PC-9 (cell line): ENCODE measurements around the gene CDK17. TPM values are rescaled to one million over a fixed set of nuclear protein-coding genes. Genes with fewer than 3 reads are reported as not detected.

Experiments used
- BruUV-seq: library from RNA; stranded (reverse); fragments of 400-500 nt; replicated peaks from 2 replicates; lab custom pipeline; 2021; lab: Mats Ljungman, UMichigan
- CTCF ChIA-PET: fragments of 300-600 bp; sonication (Branson Sonifier 250); formaldehyde crosslinking; loops from one replicate; lab custom pipeline; 2022; ENCODE audit warnings: antibody characterized with exemption; lab: Charles Lee
- POLR2A ChIA-PET: fragments of 300-600 bp; sonication (Branson Sonifier 250); formaldehyde crosslinking; loops from one replicate; lab custom pipeline; 2022; ENCODE audit warnings: antibody characterized with exemption; ENCODE audit not compliant: unreplicated experiment; lab: Charles Lee
- DNase-seq, 2 experiments: peaks; one replicate each; pipeline versions ENCODE4 v3.0.0 to v3.0.0-alpha.2; 2015 to 2022; ENCODE audit warnings: mixed read lengths in 1 of 2
- H2AFZ ChIP-seq: fragments of 200-600 bp; sonication (generic); 2 replicates; pipeline ENCODE4 v1.8.1; 2017; ENCODE audit warnings: antibody characterized with exemption
- H3F3A ChIP-seq: fragments of 200-600 bp; sonication (generic); 2 replicates; pipeline ENCODE4 v1.8.1; 2017; ENCODE audit warnings: antibody characterized with exemption, mild to moderate bottlenecking, low read depth; ENCODE audit not compliant: insufficient read depth
- H3K27ac ChIP-seq: fragments of 200-600 bp; sonication (generic); 2 replicates; pipeline ENCODE4 v1.6.1; 2016; ENCODE audit warnings: mixed run types
- H3K27me3 ChIP-seq: fragments of 200-600 bp; sonication (generic); 2 replicates; pipeline ENCODE4 v1.6.1; 2016; ENCODE audit warnings: low read depth, mixed run types; ENCODE audit not compliant: insufficient read depth
- H3K36me3 ChIP-seq: fragments of 200-600 bp; sonication (generic); 2 replicates; pipeline ENCODE4 v1.6.1; 2016; ENCODE audit warnings: low read depth, mixed run types
- H3K4me1 ChIP-seq: fragments of 200-600 bp; sonication (generic); replicated peaks from 2 replicates; pipeline ENCODE4 v1.6.1; 2016; ENCODE audit warnings: mixed run types; ENCODE audit not compliant: insufficient read depth
- H3K4me2 ChIP-seq: fragments of 200-600 bp; sonication (generic); 2 replicates; pipeline ENCODE4 v1.6.1; 2017; ENCODE audit warnings: mixed run types
- H3K4me3 ChIP-seq: fragments of 200-600 bp; sonication (generic); 2 replicates; pipeline ENCODE4 v1.6.1; 2016; ENCODE audit warnings: mixed run types
- H3K79me2 ChIP-seq: fragments of 200-600 bp; sonication (generic); 2 replicates; pipeline ENCODE4 v1.6.1; 2017; ENCODE audit warnings: low read depth, mixed run types
- H3K9me2 ChIP-seq: fragments of 200-600 bp; sonication (generic); 2 replicates; pipeline ENCODE4 v1.8.1; 2017; ENCODE audit warnings: mild to moderate bottlenecking; ENCODE audit not compliant: insufficient read depth
- H3K9me3 ChIP-seq: fragments of 200-600 bp; sonication (generic); 2 replicates; pipeline ENCODE4 v1.8.1; 2016; ENCODE audit warnings: low read depth; ENCODE audit not compliant: insufficient read depth
- H4K20me1 ChIP-seq: fragments of 200-600 bp; sonication (generic); 2 replicates; pipeline ENCODE4 v1.8.1; 2017; ENCODE audit not compliant: insufficient read depth
- CTCF ChIP-seq: fragments of 200-600 bp; sonication (generic); conservative IDR thresholded peaks from 2 replicates; pipeline ENCODE4 v1.6.1; 2017; ENCODE audit warnings: mixed run types, antibody characterized with exemption, mild to moderate bottlenecking, moderate library complexity
- EZH2 ChIP-seq: fragments of 200-600 bp; sonication (generic); IDR thresholded peaks from 2 replicates; pipeline ENCODE4 v1.8.0; 2017; ENCODE audit warnings: antibody characterized with exemption, low read depth
- intact Hi-C: fragments of 100-400 bp; cut with micrococcal nuclease; formaldehyde crosslinking; loops from one replicate; pipeline ENCODE4 v1.10.0; 2022; ENCODE audit not compliant: unreplicated experiment
- total RNA-seq: library from RNA; stranded (reverse); gene quantifications from 2 replicates; pipeline ENCODE4 v1.2.3, GENCODE V29; 2021

The CDK17 gene
- total RNA-seq, 1 experiment from 2014 or later = 29.0 TPM

DNA sequence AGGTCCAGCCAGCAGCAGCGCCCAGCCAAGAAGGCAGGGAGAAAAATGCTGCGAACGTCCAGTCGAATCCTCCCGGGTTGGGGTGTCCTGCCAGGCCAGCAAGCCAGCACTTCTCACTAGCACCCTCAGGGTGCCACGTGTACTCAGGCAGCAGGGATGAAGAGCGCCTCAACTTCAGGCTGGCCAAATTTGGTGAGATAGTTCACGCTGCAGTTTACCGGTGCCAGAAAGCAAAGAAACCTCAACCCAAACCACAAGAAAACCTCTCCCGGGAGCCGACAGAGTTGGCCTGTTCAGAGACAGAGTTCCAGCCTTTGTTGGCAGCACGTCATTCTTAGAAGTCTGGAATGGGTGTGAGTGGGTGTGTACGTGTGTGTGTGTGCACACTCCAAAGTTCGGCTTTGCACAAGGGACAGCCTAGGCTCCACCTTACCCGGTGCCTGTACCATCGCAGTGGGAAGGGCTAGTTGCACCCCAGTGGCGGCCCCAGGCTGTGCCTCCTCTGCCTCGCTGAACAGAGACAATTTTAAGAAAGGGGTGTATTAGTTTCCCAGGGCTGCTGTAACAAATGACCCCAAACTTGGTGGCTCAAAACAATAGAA, 163.9 kb downstream of the CDK17 start:
- peaks cover 8% of the 10 kb centered on the region; the same call in 1 of the 2 replicates for H3K36me3 ChIP-seq
- H4K20me1 ChIP-seq = peaks cover 49% of the 10 kb centered on the region
- no peak for TF ChIP-seq CTCF
- no peak for TF ChIP-seq EZH2
- no peak overlapping the region for H2AFZ ChIP-seq
- H3K27ac ChIP-seq = no peak overlapping the region
- H3K9me2 ChIP-seq = no peaks in the 10 kb centered on the region
- no peaks in the 10 kb centered on the region for H3K9me3 ChIP-seq
- no peak overlapping the region for H3K4me2 ChIP-seq
- no peak overlapping the region for H3K4me3 ChIP-seq
- DNase-seq = no peak
- no peaks in the 10 kb centered on the region for H3K27me3 ChIP-seq
- POLR2A ChIA-PET = no interaction called here
- no peaks in the 10 kb centered on the region for H3K4me1 ChIP-seq
- BruUV-seq = no TSS peak
- H3F3A ChIP-seq = peaks cover 4% of the 10 kb centered on the region
- intact Hi-C loops = no loop called here
- peaks cover 80% of the 10 kb centered on the region for H3K79me2 ChIP-seq
- CTCF ChIA-PET = no interaction called here

GRCh38 chr12:96235484-96235826, 164.8 kb downstream of the CDK17 start:
- no peaks in the 10 kb centered on the region for H3K4me1 ChIP-seq
- H4K20me1 ChIP-seq = peaks cover 56% of the 10 kb centered on the region
- H3K27ac ChIP-seq = no peak overlapping the region
- no peak for DNase-seq
- H3K36me3 ChIP-seq = peaks cover 8% of the 10 kb centered on the region; the same call in 1 of the 2 replicates
- H3K9me3 ChIP-seq = no peaks in the 10 kb centered on the region
- peaks cover 80% of the 10 kb centered on the region for H3K79me2 ChIP-seq
- H2AFZ ChIP-seq = no peak overlapping the region
- intact Hi-C loops = no loop called here
- H3K4me3 ChIP-seq = no peak overlapping the region
- CTCF ChIA-PET = interaction anchor here (0.6 kb wide), 1 partner anchor 647 kb away, joined by 5 read pairs; no protein-coding TSS in a partner anchor
- H3K27me3 ChIP-seq = no peaks in the 10 kb centered on the region
- no TSS peak for BruUV-seq
- POLR2A ChIA-PET = no interaction called here
- TF ChIP-seq EZH2 (no peak), CTCF (no peak)
- H3K4me2 ChIP-seq = no peak overlapping the region
- H3F3A ChIP-seq = peaks cover 4% of the 10 kb centered on the region; the same call in 1 of the 2 replicates
- H3K9me2 ChIP-seq = no peaks in the 10 kb centered on the region

- no peaks in the 10 kb centered on the region for H3K9me2 ChIP-seq
- no peaks in the 10 kb centered on the region for H3K4me1 ChIP-seq
- H3K4me2 ChIP-seq = no peak overlapping the region
- intact Hi-C loops = no loop called here
- CTCF ChIA-PET = interaction anchor here (0.6 kb wide), 1 partner anchor 646 kb away, joined by 5 read pairs; no protein-coding TSS in a partner anchor
- H3K27ac ChIP-seq = no peak overlapping the region
- H3K27me3 ChIP-seq = no peaks in the 10 kb centered on the region
- H3F3A ChIP-seq = no peaks in the 10 kb centered on the region; the same call in 1 of the 2 replicates
- H2AFZ ChIP-seq = no peak overlapping the region
- H3K4me3 ChIP-seq = no peak overlapping the region
- peaks cover 80% of the 10 kb centered on the region for H3K79me2 ChIP-seq
- no peak for DNase-seq
- peaks cover 54% of the 10 kb centered on the region for H4K20me1 ChIP-seq
- H3K9me3 ChIP-seq = no peaks in the 10 kb centered on the region
- TF ChIP-seq EZH2 (no peak), CTCF (no peak)
- no TSS peak for BruUV-seq
- POLR2A ChIA-PET = no interaction called here
- peaks cover 8% of the 10 kb centered on the region; the same call in 1 of the 2 replicates for H3K36me3 ChIP-seq
Observed at GRCh38 chr12:96234591-96235483, 165.4 kb downstream of the CDK17 start.
